H9 (cell line): Measurements from ENCODE around the gene DYTN. TPM values are rescaled to one million over a fixed set of nuclear protein-coding genes. Genes with fewer than 3 reads are reported as not detected.

Experiments
- DNase-seq: peaks from one replicate; pipeline ENCODE4 v3.0.0-alpha.2; 2017
- H2AFZ ChIP-seq: one replicate; pipeline ENCODE4 v1.6.1; 2013; ENCODE audit warnings: mild to moderate bottlenecking, low read length, control low read depth, moderate library complexity
- H2AK5ac ChIP-seq: 2 replicates; pipeline ENCODE4 v1.6.1; 2013; ENCODE audit warnings: low read length, control low read depth, mixed read lengths; ENCODE audit not compliant: insufficient read length
- H2BK120ac ChIP-seq: one replicate; pipeline ENCODE4 v1.6.1; 2013; ENCODE audit warnings: low read depth, mild to moderate bottlenecking, low read length, control low read depth, inconsistent platforms; ENCODE audit not compliant: poor library complexity, severe bottlenecking
- H2BK12ac ChIP-seq: 2 replicates; pipeline ENCODE4 v1.6.1; 2013; ENCODE audit warnings: low read length, control low read depth, mixed read lengths, low read depth; ENCODE audit not compliant: insufficient read length
- H2BK15ac ChIP-seq: 2 replicates; pipeline ENCODE4 v1.6.1; 2013; ENCODE audit warnings: low read depth, low read length, control low read depth
- H2BK20ac ChIP-seq: one replicate; pipeline ENCODE4 v1.6.1; 2013; ENCODE audit warnings: low read depth, mild to moderate bottlenecking, low read length, control low read depth, inconsistent platforms; ENCODE audit not compliant: poor library complexity, severe bottlenecking
- H2BK5ac ChIP-seq: 2 replicates; pipeline ENCODE4 v1.6.1; 2013; ENCODE audit warnings: low read length, control low read depth, mixed read lengths; ENCODE audit not compliant: insufficient read length
- H3K14ac ChIP-seq: 2 replicates; pipeline ENCODE4 v1.6.1; 2013; ENCODE audit warnings: low read length, control low read depth; ENCODE audit not compliant: insufficient read depth
- H3K18ac ChIP-seq: 2 replicates; pipeline ENCODE4 v1.6.1; 2013; ENCODE audit warnings: low read depth, mild to moderate bottlenecking, mixed read lengths, low read length, control low read depth; ENCODE audit not compliant: insufficient read length
- H3K23ac ChIP-seq: 2 replicates; pipeline ENCODE4 v1.6.1; 2013; ENCODE audit warnings: low read length, control low read depth, mixed read lengths, low read depth; ENCODE audit not compliant: insufficient read length
- H3K23me2 ChIP-seq: 2 replicates; pipeline ENCODE4 v1.6.1; 2013; ENCODE audit warnings: low read depth, mild to moderate bottlenecking, mixed read lengths, low read length, control low read depth; ENCODE audit not compliant: insufficient read length, poor library complexity, severe bottlenecking
- H3K27ac ChIP-seq: 2 replicates; pipeline ENCODE4 v1.5.1; 2013; ENCODE audit warnings: low read length, control low read depth, mixed read lengths, low read depth; ENCODE audit not compliant: insufficient read length
- H3K27me3 ChIP-seq: 2 replicates; pipeline ENCODE4 v1.6.1; 2013; ENCODE audit warnings: low read length, control low read depth, inconsistent platforms; ENCODE audit not compliant: insufficient read depth
- H3K4ac ChIP-seq: 2 replicates; pipeline ENCODE4 v1.6.1; 2013; ENCODE audit warnings: low read depth, mild to moderate bottlenecking, control low read depth, inconsistent platforms, low read length, moderate library complexity
- H3K4me1 ChIP-seq: 2 replicates; pipeline ENCODE4 v1.6.1; 2013; ENCODE audit warnings: low read length, control low read depth, inconsistent platforms; ENCODE audit not compliant: insufficient read depth
- H3K4me2 ChIP-seq: 2 replicates; pipeline ENCODE4 v1.6.1; 2013; ENCODE audit warnings: low read length, control low read depth, mixed read lengths; ENCODE audit not compliant: insufficient read length, insufficient read depth
- H3K56ac ChIP-seq: 2 replicates; pipeline ENCODE4 v1.6.1; 2013; ENCODE audit warnings: low read depth, mild to moderate bottlenecking, mixed read lengths, low read length, control low read depth; ENCODE audit not compliant: insufficient read length
- H3K79me1 ChIP-seq: 2 replicates; pipeline ENCODE4 v1.6.1; 2013; ENCODE audit warnings: low read depth, mild to moderate bottlenecking, moderate library complexity, low read length, control low read depth, inconsistent platforms; ENCODE audit not compliant: insufficient read depth, poor library complexity, severe bottlenecking
- H3K79me2 ChIP-seq: 2 replicates; pipeline ENCODE4 v1.6.1; 2013; ENCODE audit warnings: low read length, control low read depth, inconsistent platforms; ENCODE audit not compliant: insufficient read depth
- H3K9ac ChIP-seq: 2 replicates; pipeline ENCODE4 v1.6.1; 2013; ENCODE audit warnings: low read length, control low read depth, mixed read lengths; ENCODE audit not compliant: insufficient read length; ENCODE audit errors: extremely low read depth
- H3K9me3 ChIP-seq: one replicate; pipeline ENCODE4 v1.6.1; 2013; ENCODE audit warnings: low read depth, low read length, inconsistent platforms; ENCODE audit not compliant: control insufficient read depth
- H3T11ph ChIP-seq: one replicate; pipeline ENCODE4 v1.6.1; 2013; ENCODE audit warnings: mild to moderate bottlenecking, low read length, control low read depth, inconsistent platforms
- H4K20me1 ChIP-seq: one replicate; pipeline ENCODE4 v1.6.1; 2013; ENCODE audit not compliant: control insufficient read depth, insufficient read length, insufficient read depth
- H4K5ac ChIP-seq: 2 replicates; pipeline ENCODE4 v1.6.1; 2013; ENCODE audit warnings: low read depth, mild to moderate bottlenecking, mixed read lengths, low read length, control low read depth; ENCODE audit not compliant: insufficient read length
- H4K8ac ChIP-seq: replicated peaks from 2 replicates; pipeline ENCODE4 v1.6.1; 2013; ENCODE audit warnings: low read length, control low read depth, mixed read lengths, low read depth; ENCODE audit not compliant: insufficient read length
- H4K91ac ChIP-seq: 2 replicates; pipeline ENCODE4 v1.6.1; 2013; ENCODE audit warnings: low read depth, mild to moderate bottlenecking, moderate library complexity, mixed read lengths, low read length, control low read depth; ENCODE audit not compliant: insufficient read length
- H3K27ac Mint-ChIP-seq, 3 experiments: 2 replicates in 2 of 3; 3 replicates in 1 of 3; pipeline ENCODE4 v1.8.0; 2020 to 2021; ENCODE audit warnings: mixed read lengths in 3 of 3, mild to moderate bottlenecking in 1 of 3, moderate library complexity in 1 of 3
- H3K27me3 Mint-ChIP-seq: 2 replicates; pipeline ENCODE4 v1.8.0; 2021; ENCODE audit warnings: low read depth, mild to moderate bottlenecking, moderate library complexity, mixed read lengths
- H3K36me3 Mint-ChIP-seq, 3 experiments: 2 replicates in 2 of 3; 3 replicates in 1 of 3; pipeline ENCODE4 v1.8.0; 2020 to 2021; ENCODE audit warnings: low read depth in 3 of 3, mixed read lengths in 3 of 3; ENCODE audit not compliant: insufficient read depth in 1 of 3
- H3K4me1 Mint-ChIP-seq, 2 experiments: 2 replicates each; pipeline ENCODE4 v1.8.0; 2020; ENCODE audit warnings: mixed read lengths in 2 of 2
- H3K4me3 Mint-ChIP-seq, 2 experiments: 2 replicates in 1 of 2; 3 replicates in 1 of 2; pipeline ENCODE4 v1.8.0; 2020 to 2021; ENCODE audit warnings: mild to moderate bottlenecking in 2 of 2, mixed read lengths in 2 of 2, moderate library complexity in 1 of 2
- H3K9me3 Mint-ChIP-seq, 2 experiments: 2 replicates in 1 of 2; 3 replicates in 1 of 2; pipeline ENCODE4 v1.8.0; 2020; ENCODE audit warnings: mild to moderate bottlenecking in 2 of 2, mixed read lengths in 2 of 2, moderate library complexity in 1 of 2
- WGBS: extraction: QIAGEN DNeasy Blood & Tissue Kit; methylation state at CpG from one replicate; pipeline ENCODE4 v1.1.7; 2013; ENCODE audit warnings: missing lambda C conversion rate, low lambda C conversion rate, mixed read lengths; ENCODE audit not compliant: insufficient read length; ENCODE audit errors: extremely low coverage; 5-methylcytosine and 5-hydroxymethylcytosine counted together
- total RNA-seq: library from RNA; stranded (reverse); gene quantifications from 2 replicates; pipeline ENCODE4 v1.2.1, GENCODE V29; 2021
- TF ChIP-seq, protein P1 (sequence below): fragments of 200-600 bp; sonication (generic); conservative IDR thresholded peaks from 3 replicates; pipeline ENCODE4 v1.8.0; 2021; ENCODE audit warnings: antibody characterized with exemption, mild to moderate bottlenecking

Gene DYTN
- total RNA-seq, 1 experiment from 2014 or later = not detected

DNA sequence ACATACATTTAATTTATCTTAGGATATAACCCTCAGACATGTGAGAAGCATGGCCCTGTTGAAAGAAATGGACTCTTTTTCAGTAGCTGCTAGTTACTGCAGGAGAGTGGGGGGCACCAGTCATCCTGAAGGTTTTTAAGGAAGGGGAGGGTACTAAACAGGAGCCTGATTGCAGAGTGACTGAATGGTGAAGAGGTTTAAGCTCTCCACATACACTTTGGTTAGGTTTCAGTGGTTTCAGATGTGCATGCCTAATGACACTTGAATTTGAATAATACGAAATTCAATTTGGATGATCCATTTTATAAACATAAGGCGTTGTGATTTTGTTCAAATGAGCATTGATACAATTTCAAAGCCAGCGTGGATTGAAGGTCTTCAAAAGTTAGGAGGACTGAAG is 86.9 kb downstream of the DYTN start:
- Histone ChIP-seq H3K27me3 (no peaks in the 10 kb centered on the region), H3K56ac (no peak overlapping the region), H2BK5ac (no peak overlapping the region), H3K4me1 (no peaks in the 10 kb centered on the region), H3K4me2 (no peak overlapping the region), H4K8ac (no peak overlapping the region), H3K23me2 (no peaks in the 10 kb centered on the region), H2BK15ac (no peak overlapping the region), H4K20me1 (no peaks in the 10 kb centered on the region), H2BK120ac (no peak overlapping the region), H3K79me1 (no peaks in the 10 kb centered on the region), H2AFZ (no peak overlapping the region), H3K14ac (no peak overlapping the region), H3K9me3 (no peaks in the 10 kb centered on the region), H3K23ac (no peak overlapping the region), H4K91ac (no peak overlapping the region), H3T11ph (no peak overlapping the region), H4K5ac (no peak overlapping the region), H3K79me2 (no peaks in the 10 kb centered on the region), H3K4ac (no peak overlapping the region), H3K9ac (no peak overlapping the region), H3K27ac (no peak overlapping the region), H2AK5ac (no peak overlapping the region), H2BK12ac (no peak overlapping the region), H3K18ac (no peak overlapping the region), H2BK20ac (no peak overlapping the region)
- no peak overlapping the region for H3K4me3 Mint-ChIP-seq
- peaks cover 13% of the 10 kb centered on the region for H3K27me3 Mint-ChIP-seq
- peaks cover 4 to 5% of the 10 kb centered on the region in 2 experiments for H3K4me1 Mint-ChIP-seq
- TF ChIP-seq, protein P1, sequence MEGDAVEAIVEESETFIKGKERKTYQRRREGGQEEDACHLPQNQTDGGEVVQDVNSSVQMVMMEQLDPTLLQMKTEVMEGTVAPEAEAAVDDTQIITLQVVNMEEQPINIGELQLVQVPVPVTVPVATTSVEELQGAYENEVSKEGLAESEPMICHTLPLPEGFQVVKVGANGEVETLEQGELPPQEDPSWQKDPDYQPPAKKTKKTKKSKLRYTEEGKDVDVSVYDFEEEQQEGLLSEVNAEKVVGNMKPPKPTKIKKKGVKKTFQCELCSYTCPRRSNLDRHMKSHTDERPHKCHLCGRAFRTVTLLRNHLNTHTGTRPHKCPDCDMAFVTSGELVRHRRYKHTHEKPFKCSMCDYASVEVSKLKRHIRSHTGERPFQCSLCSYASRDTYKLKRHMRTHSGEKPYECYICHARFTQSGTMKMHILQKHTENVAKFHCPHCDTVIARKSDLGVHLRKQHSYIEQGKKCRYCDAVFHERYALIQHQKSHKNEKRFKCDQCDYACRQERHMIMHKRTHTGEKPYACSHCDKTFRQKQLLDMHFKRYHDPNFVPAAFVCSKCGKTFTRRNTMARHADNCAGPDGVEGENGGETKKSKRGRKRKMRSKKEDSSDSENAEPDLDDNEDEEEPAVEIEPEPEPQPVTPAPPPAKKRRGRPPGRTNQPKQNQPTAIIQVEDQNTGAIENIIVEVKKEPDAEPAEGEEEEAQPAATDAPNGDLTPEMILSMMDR = no peak
- WGBS = no CpG with 5 or more reads among the region's 3 CpGs
- H3K36me3 Mint-ChIP-seq = no peaks in the 10 kb centered on the region
- H3K27ac Mint-ChIP-seq = no peak overlapping the region
- DNase-seq = no peak
- H3K9me3 Mint-ChIP-seq = no peaks in the 10 kb centered on the region
